T-helper 17 cell (primary cell): ENCODE data around the gene SFTPB. TPM values are rescaled to one million over a fixed set of nuclear protein-coding genes. Genes with fewer than 3 reads are reported as not detected.
"Not testable (repeated sequence)": the region's sequence is repeated elsewhere in the genome, so short reads cannot be mapped to it uniquely, and the experiment has no call there.

ENCODE experiments used
- ATAC-seq: fragments of 150-1000 bp; cut with Tn5 transposase; 2 replicates; pipeline ENCODE4 v1.10.0; 2021; ENCODE audit warnings: mild to moderate bottlenecking, moderate library complexity
- DNase-seq, 3 donors: peaks; one replicate each; pipeline versions ENCODE4 v3.0.0 to v3.0.0-alpha.2; 2020 to 2021
- H3K9me3 ChIP-seq: one replicate; pipeline ENCODE4 v1.7.0; 2013; ENCODE audit warnings: low read length, mild to moderate bottlenecking; ENCODE audit not compliant: control insufficient read depth, poor library complexity, severe bottlenecking
- H3K27ac Mint-ChIP-seq: one replicate; pipeline ENCODE4 v1.8.0; 2022; ENCODE audit warnings: mild to moderate bottlenecking, moderate library complexity, mixed read lengths
- H3K27me3 Mint-ChIP-seq: one replicate; pipeline ENCODE4 v1.8.0; 2022; ENCODE audit warnings: mixed read lengths
- H3K36me3 Mint-ChIP-seq: one replicate; pipeline ENCODE4 v1.8.0; 2022; ENCODE audit warnings: low read depth, mixed read lengths
- H3K4me1 Mint-ChIP-seq: one replicate; pipeline ENCODE4 v1.8.0; 2022; ENCODE audit warnings: mild to moderate bottlenecking, mixed read lengths
- H3K4me3 Mint-ChIP-seq: one replicate; pipeline ENCODE4 v1.8.0; 2022; ENCODE audit warnings: mild to moderate bottlenecking, moderate library complexity, mixed read lengths
- total RNA-seq, 4 donors: library from RNA in 2 of 4; stranded (reverse) in 2 of 4; gene quantifications; one replicate each; pipeline ENCODE4 v1.2.3 and lab custom pipeline; 2022 to 2026

Gene SFTPB
- total RNA-seq, 2 donors from 2014 or later, result not detected

- Mint-ChIP-seq H3K36me3 (peaks cover 3% of the 10 kb centered on the region), H3K27ac (peak overlapping the region; percentile 34), H3K27me3 (no peaks in the 10 kb centered on the region), H3K4me1 (peaks cover 8% of the 10 kb centered on the region), H3K4me3 (peak overlapping the region; percentile 64)
- no peaks in the 10 kb centered on the region for H3K9me3 ChIP-seq
- DNase-seq (no peak), ATAC-seq (no peak)
These were observed 2.6 kb downstream of the SFTPB start for GRCh38 chr2:85665264-85665937.

- no peak overlapping the region for H3K4me3 Mint-ChIP-seq
- peaks cover 3% of the 10 kb centered on the region for H3K36me3 Mint-ChIP-seq
- DNase-seq (no peak), ATAC-seq (no peak)
- no peaks in the 10 kb centered on the region for H3K9me3 ChIP-seq
- peaks cover 8% of the 10 kb centered on the region for H3K4me1 Mint-ChIP-seq
- H3K27ac Mint-ChIP-seq, result peak overlapping the region; percentile 82
- H3K27me3 Mint-ChIP-seq, result no peaks in the 10 kb centered on the region
These were observed 4.1 kb downstream of the SFTPB start for GRCh38 chr2:85663594-85664565.

DNA sequence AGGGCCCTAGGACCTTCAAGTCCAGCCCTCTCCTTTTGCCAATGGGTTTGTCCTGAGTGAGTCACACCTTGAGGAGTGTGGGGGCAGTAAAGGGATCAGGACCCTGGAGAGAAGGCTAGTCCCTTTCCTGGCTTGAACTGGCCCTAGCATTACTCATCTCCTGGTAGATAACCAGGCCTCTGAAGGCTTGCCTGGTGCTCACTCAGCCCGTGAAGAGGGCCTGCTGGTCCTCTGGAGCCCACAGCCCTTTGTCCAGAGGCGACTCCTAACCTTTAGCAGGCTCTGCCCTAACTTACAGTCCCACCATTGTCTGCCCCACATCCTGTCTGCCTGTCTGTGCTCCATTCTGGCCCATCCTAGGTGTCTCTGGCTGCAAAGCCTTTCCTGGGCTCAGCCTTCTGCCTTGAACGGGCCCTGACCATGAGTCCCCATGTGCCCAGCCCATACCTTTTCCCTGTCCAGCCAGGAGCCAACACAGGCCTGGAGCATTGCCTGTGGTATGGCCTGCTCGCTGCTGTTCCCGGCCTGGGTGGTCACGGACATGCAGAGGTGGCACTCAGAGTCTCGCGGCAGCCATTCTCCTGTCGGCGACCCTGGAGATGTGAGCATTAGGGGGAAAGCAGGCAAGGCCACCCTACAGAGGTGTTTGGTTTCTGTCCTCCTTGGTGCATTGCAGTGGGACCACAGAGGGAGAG, 5.0 kb downstream of the SFTPB start:
- peaks cover 8% of the 10 kb centered on the region for H3K4me1 Mint-ChIP-seq

DNA sequence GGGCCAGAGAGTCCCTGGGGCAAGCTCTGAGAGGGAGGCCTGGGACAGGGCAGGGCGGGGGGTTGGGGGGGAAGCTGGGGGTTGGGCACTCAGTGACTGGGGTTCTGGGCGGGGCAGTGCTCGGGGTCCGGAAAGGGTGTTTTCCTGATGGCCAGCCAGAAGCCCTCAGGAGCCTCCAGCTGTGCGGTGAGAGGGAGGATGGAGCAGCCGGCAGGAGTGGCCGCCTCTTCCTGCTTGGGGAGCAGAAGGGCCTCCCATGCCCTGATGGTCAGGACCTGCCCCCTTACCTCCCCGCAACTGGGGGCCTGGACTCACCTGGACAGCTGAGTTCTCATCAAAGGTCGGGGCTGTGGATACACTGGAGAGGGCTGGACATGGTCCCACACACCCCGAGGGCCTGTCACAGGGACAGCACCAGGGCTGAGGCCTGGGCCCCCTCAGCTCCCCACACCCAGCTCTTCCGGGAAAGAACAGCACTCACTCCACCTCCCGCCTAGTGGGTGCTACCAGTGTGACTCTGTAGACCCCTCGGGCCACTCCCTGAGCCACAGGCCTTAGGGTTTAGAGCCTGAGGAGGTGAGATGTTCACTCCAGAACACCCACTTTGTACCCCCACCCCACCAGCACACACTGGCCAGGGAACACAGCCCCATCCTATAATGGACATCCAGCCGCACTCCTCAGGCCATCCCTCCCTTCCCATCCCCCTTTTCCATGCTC, 6.7 kb downstream of the SFTPB start:
- Mint-ChIP-seq H3K36me3 (peaks cover 2% of the 10 kb centered on the region), H3K27me3 (no peaks in the 10 kb centered on the region), H3K4me1 (peaks cover 4% of the 10 kb centered on the region), H3K4me3 (no peak overlapping the region), H3K27ac (no peak overlapping the region)
- no peak for ATAC-seq
- DNase-seq, result no peak
- no peaks in the 10 kb centered on the region for H3K9me3 ChIP-seq

More for the DNA sequence above, 5.0 kb downstream of the SFTPB start:
- ATAC-seq (no peak), DNase-seq (no peak)
- no peaks in the 10 kb centered on the region for H3K27me3 Mint-ChIP-seq
- no peak overlapping the region for H3K27ac Mint-ChIP-seq
- no peak overlapping the region for H3K4me3 Mint-ChIP-seq
- no peaks in the 10 kb centered on the region for H3K9me3 ChIP-seq
- peaks cover 3% of the 10 kb centered on the region for H3K36me3 Mint-ChIP-seq

- H3K36me3 Mint-ChIP-seq, result peaks cover 6% of the 10 kb centered on the region
- H3K4me3 Mint-ChIP-seq, result no peak overlapping the region
- ATAC-seq (no peak), DNase-seq (no peak)
- no peak overlapping the region for H3K27ac Mint-ChIP-seq
- H3K4me1 Mint-ChIP-seq, result peaks cover 2% of the 10 kb centered on the region
- H3K9me3 ChIP-seq, result no peaks in the 10 kb centered on the region
- H3K27me3 Mint-ChIP-seq, result no peaks in the 10 kb centered on the region
These were observed 7.3 kb downstream of the SFTPB start for GRCh38 chr2:85660725-85661124.

GRCh38 chr2:85660301-85660700, 7.7 kb downstream of the SFTPB start:
- DNase-seq, H3K36me3 Mint-ChIP-seq, H3K4me3 Mint-ChIP-seq, ATAC-seq, H3K27me3 Mint-ChIP-seq, H3K9me3 ChIP-seq, H3K4me1 Mint-ChIP-seq, H3K27ac Mint-ChIP-seq: not testable (repeated sequence)

DNA sequence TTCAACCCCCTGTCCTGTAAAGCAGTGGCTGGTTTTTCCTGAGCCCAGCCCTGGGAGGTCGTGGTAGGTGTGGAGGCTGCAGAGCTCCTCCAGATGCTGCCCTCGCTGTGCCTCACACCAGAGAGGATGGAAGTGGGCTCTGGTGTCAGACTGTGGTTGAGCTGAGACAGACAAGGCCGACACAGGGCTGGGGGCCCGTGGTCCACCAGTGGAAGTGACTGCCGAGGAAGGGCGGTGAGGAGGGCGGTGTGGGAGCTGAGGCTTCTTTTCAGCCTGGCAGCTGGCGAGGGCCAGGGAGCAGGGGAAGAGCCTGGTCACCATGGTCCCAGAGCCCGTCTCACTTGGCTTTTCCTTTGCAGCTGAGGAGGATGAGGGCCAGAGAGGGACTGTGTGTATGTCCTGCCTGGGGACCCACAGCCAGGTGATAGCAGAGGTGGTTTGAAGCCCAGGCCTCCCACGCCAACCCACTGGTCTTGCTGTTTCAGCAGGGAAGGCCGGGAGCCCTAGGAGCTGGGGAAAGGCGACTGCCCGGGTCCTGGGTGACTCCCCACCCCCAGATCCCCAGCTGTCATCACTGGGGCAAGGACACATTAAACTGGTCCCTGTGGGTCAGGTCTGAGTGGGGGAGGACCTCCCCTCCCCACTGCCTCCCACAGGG, 8.5 kb downstream of the SFTPB start:
- DNase-seq (no peak), ATAC-seq (no peak)
- no peak overlapping the region for H3K27ac Mint-ChIP-seq
- peaks cover 2% of the 10 kb centered on the region for H3K4me1 Mint-ChIP-seq
- no peaks in the 10 kb centered on the region for H3K27me3 Mint-ChIP-seq
- H3K4me3 Mint-ChIP-seq, result no peak overlapping the region
- H3K36me3 Mint-ChIP-seq, result peaks cover 6% of the 10 kb centered on the region
- H3K9me3 ChIP-seq, result no peaks in the 10 kb centered on the region

DNA sequence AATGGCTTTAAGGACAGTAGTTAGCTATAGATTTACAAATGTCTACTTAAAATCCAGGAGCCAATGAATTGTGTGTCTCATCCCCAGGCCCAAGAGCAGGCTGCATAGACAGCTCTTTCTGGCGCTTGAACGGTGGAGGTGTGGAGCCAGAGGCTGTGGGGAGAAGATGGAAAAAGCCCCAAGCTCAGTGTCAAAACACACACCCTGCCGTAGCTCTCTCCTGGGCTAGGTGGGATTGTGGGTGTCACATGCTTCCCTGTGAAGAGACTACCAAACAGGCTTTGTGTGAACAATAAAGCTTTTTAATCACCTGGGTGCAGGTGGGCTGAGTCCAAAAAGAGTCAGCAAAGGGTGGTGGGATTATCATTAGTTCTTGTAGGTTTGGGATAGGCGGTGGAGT, 10.6 kb downstream of the SFTPB start:
- peak overlapping the region; percentile 67 for H3K27ac Mint-ChIP-seq
- not testable (repeated sequence) for H3K36me3 Mint-ChIP-seq, H3K9me3 ChIP-seq, H3K27me3 Mint-ChIP-seq, H3K4me3 Mint-ChIP-seq, DNase-seq, H3K4me1 Mint-ChIP-seq, ATAC-seq

GRCh38 chr2:85656468-85656867, 11.5 kb downstream of the SFTPB start:
- DNase-seq, result no peak
- no peaks in the 10 kb centered on the region for H3K9me3 ChIP-seq
- peak overlapping the region; percentile 67 for H3K27ac Mint-ChIP-seq
- no peak overlapping the region for H3K4me3 Mint-ChIP-seq
- H3K4me1 Mint-ChIP-seq, result peaks cover 2% of the 10 kb centered on the region
- H3K27me3 Mint-ChIP-seq, result no peaks in the 10 kb centered on the region
- ATAC-seq, result no peak
- H3K36me3 Mint-ChIP-seq, result peaks cover 9% of the 10 kb centered on the region

DNA sequence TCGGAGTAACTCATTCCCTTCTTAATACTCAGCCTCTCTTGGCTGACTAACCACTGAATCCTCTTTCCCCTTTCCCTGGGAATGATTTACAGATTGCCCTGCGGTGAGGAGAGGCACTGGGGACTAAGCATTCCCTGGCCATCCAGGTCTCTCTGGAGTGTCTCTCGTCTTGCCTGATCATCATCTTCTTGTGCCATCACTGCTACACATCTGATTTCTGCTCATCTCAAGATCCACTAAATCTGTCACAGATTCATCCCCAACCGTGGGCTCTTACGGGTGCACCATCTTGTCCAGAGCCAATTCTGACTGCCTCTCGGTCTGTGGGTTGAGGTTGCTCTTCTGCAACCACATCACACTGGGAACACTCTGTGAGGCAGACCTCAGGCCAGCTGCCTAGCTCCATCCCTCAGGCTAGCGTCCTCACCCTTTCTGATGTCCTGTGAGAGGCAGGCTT, 12.0 kb downstream of the SFTPB start:
- no peak overlapping the region for H3K4me3 Mint-ChIP-seq
- peaks cover 9% of the 10 kb centered on the region for H3K36me3 Mint-ChIP-seq
- H3K9me3 ChIP-seq, result no peaks in the 10 kb centered on the region
- peak overlapping the region; percentile 67 for H3K27ac Mint-ChIP-seq
- DNase-seq (no peak), ATAC-seq (no peak)
- no peaks in the 10 kb centered on the region for H3K27me3 Mint-ChIP-seq
- H3K4me1 Mint-ChIP-seq, result peaks cover 2% of the 10 kb centered on the region

GRCh38 chr2:85653996-85654395, 14.0 kb downstream of the SFTPB start:
- DNase-seq (no peak), ATAC-seq (no peak)
- peaks cover 14% of the 10 kb centered on the region for H3K36me3 Mint-ChIP-seq
- no peaks in the 10 kb centered on the region for H3K9me3 ChIP-seq
- H3K4me3 Mint-ChIP-seq, result no peak overlapping the region
- peak overlapping the region; percentile 45 for H3K27ac Mint-ChIP-seq
- no peaks in the 10 kb centered on the region for H3K27me3 Mint-ChIP-seq
- H3K4me1 Mint-ChIP-seq, result peaks cover 2% of the 10 kb centered on the region

- ATAC-seq, result no peak
- Mint-ChIP-seq H3K4me1 (peaks cover 5% of the 10 kb centered on the region), H3K27ac (no peak overlapping the region), H3K4me3 (no peak overlapping the region), H3K36me3 (peaks cover 16% of the 10 kb centered on the region), H3K27me3 (no peaks in the 10 kb centered on the region)
- H3K9me3 ChIP-seq, result no peaks in the 10 kb centered on the region
- no peak for DNase-seq
These were observed 15.9 kb downstream of the SFTPB start for GRCh38 chr2:85652056-85652455.
